C4-2B (cell line): ENCODE measurements around the gene ZNF154.

Experiments
- CTCF ChIP-seq: fragments of 450-650 bp; conservative IDR thresholded peaks from 2 replicates; pipeline ENCODE4 v1.5.1; 2017; ENCODE audit warnings: mild to moderate bottlenecking
- ZFX ChIP-seq: fragments of 450-650 bp; IDR thresholded peaks from 2 replicates; pipeline ENCODE4 v1.6.1; 2017

- TF ChIP-seq CTCF, result no peak
- TF ChIP-seq ZFX, result no peak
Measured at GRCh38 chr19:57689750-57690149, 19.3 kb downstream of the ZNF154 start.
